Stimulated activated CD4-positive, alpha-beta T cell treated with anti-CD3 and anti-CD28 coated beads, Interleukin-2, amount 100 ng/mL, for 4 hours (primary cell): Measurements from ENCODE around the gene UMODL1.

Experiments used
- DNase-seq: peaks from one replicate; pipeline ENCODE4 v3.0.0-alpha.2; 2020; ENCODE audit warnings: low read depth

Gene UMODL1

DNA sequence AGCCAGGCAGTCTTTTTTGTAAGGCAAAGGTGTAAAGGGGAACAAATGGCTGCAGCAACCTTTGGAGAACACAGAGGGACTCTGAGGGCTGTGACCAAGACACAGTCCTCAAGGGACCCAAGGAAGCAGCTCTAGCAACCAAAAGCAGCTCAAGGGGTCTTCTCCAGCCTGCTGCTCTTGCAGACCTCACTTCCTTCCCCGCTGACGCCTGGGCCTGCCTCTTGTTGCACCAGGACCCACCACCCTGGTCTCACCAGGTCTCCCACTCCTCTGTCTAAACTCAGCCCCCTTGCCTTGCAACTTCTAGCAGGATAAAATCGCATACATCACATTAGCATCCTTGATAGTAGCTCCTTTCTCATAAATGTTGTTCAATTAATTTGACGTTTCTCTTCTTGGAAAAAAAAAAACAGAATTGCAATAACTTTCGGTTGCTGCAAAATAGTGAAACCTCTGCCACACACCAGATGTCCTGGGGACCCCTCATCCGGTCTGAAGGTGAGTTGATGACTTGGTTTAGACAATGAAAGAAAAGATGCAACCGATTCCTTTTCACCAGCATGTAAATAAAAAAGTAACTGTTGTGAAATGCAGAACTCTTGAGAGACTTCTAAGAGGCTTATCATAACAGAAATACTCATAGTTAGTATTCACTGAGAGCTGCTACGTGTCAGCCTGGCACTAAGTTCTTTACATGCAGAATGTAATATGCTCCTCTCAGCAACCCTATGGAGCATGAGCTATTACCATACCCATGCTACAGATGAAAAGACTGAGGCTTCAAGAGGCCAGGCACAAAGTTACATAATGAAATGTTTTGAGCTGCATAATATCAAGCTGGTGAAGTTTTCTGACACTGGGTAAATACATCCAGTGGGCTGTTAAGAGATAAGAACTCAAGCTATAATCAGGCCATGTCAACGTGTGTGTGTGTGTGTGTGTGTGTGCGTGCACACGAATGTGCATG lies 58.5 kb downstream of the UMODL1 start:
- DNase-seq = no peak

- DNase-seq = no peak
These were observed 59.3 kb downstream of the UMODL1 start for GRCh38 chr21:42130441-42130840.

DNA sequence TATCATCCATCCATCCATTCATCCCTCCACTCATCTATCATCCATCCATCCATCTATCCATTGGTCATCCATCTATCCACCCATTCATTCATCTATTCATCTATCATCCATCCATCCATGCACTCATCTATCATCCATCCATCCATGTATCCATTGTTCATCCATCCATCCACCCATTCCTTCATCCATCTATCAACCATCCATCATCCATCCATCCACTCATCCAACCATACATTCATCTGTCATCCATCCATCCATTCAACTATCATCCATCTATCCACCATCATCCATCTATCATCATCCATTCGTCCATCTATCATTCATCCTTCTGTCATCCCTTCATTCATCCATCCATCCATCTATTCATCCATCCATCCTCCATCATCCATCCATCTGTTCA lies 61.1 kb downstream of the UMODL1 start:
- DNase-seq = no peak

DNA sequence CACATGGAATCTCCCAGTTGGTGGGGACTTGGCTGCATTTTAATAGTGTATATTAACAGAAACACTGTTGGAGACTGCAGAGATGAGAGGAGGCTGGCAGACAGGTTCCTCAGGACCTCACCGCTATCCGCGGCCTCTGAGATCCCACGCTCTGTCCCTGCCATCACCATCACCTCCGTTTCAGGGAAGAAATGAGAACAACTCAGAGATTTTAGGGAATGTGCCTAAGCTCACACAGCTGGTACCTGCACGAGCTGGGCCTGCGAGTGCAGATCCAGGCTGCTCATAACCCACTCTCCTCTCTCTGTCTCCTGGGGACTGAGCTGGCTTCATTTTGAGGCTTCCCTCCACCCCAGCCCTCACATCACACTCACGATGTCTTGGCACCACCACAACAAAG lies 62.0 kb downstream of the UMODL1 start:
- no peak for DNase-seq

- DNase-seq = no peak
These were observed 64.4 kb downstream of the UMODL1 start for GRCh38 chr21:42135386-42136052.

DNA sequence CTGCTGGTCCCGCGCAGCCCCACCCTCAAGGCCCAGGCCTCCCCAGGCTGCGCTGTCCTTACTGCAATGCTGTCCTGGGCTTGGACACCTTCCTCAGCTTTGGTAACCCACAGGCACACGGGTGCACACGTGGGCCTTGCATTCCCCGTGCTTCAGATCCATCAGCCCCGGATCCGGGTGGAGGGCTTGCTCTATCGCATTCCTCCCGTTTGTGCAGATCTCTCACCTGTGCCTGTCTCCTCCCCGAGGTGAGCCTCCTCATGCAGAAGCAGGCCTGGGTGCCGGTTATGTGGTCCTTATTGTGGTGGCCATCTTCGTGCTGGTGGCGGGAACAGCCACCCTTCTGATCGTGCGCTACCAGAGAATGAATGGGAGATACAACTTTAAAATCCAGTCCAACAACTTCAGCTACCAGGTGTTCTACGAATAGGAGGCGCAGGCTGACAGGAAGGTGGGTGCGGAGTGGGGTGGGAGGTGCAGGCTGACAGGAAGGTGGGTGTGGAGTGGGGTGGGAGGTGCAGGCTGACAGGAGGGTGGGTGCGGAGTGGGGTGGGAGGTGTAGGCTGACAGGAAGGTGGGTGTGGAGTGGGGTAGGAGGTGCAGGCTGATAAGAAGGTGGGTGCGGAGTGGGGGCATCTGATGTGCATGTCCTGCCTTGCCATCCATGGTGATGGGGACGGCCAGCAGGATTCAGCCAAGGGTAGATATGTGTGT lies 66.2 kb downstream of the UMODL1 start:
- no peak for DNase-seq

GRCh38 chr21:42140196-42140934 lies 69.2 kb downstream of the UMODL1 start:
- DNase-seq = no peak

GRCh38 chr21:42141643-42142042 lies 70.5 kb downstream of the UMODL1 start:
- no peak for DNase-seq

- DNase-seq = no peak
These were observed 71.0 kb downstream of the UMODL1 start for GRCh38 chr21:42142141-42142540.

- no peak for DNase-seq
These were observed 71.5 kb downstream of the UMODL1 start for GRCh38 chr21:42142627-42143026.

GRCh38 chr21:42143111-42143510 lies 72.0 kb downstream of the UMODL1 start:
- DNase-seq = no peak

DNA sequence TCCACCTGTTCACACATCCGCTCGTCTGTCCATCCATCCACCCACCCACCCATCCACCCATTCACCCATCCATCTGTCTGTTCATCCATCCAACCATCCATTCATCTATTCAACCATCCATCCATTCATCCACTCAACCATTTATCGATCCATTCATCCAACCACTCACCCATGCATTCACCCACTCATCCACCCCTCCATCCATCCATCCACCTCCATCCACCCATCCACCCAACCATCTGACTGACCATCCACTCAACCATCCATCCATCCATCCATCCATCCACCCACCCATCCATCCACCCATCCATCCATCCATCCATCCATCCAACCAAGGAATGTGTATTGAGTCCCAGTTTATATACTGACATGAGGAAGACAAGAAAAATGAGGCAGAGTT lies 73.1 kb downstream of the UMODL1 start:
- DNase-seq = no peak

DNA sequence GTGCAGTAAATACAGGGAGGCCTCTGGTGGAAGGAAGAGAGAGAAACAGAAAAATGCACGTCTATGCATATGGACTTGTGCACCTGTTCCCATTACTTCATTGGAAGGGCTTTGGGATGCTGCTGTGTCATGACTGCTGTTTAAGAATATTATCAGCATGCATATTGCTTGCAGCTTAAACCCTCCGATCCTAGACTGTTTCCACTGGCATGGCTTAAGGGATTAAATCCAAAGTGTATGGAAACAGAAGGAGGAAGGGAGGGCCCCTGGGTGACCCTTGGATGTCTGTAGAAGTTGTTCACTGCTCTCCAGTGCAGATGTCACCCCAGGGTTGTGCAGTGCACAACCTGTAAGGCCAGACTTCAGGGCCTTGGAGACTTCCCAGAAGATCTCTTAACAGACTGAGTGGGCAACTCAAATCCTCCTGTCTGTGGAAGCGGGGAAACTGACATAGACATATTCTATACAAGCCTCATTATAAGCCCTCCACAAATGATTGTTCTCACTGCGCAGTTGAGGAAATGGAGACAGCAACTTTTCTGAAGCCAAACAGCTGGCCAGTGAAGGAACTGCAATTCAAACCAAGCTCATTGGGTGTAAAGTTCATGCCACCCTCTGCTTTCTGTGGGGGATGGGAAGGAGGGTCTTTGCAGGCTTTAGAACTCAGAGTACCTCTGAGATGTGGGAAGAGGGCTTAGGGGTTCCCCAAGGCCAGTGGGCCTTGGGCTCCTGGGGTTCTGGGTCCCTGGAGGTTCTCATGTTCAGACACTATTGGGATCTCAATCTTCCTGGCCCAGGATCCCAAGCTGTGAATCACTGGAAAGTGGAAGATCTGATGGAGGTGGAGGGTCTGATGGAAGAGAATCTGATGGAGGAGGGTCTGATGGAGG lies 73.8 kb downstream of the UMODL1 start:
- no peak for DNase-seq

- peak; percentile 37 for DNase-seq
These were observed 74.6 kb downstream of the UMODL1 start for GRCh38 chr21:42145569-42146272.

DNA sequence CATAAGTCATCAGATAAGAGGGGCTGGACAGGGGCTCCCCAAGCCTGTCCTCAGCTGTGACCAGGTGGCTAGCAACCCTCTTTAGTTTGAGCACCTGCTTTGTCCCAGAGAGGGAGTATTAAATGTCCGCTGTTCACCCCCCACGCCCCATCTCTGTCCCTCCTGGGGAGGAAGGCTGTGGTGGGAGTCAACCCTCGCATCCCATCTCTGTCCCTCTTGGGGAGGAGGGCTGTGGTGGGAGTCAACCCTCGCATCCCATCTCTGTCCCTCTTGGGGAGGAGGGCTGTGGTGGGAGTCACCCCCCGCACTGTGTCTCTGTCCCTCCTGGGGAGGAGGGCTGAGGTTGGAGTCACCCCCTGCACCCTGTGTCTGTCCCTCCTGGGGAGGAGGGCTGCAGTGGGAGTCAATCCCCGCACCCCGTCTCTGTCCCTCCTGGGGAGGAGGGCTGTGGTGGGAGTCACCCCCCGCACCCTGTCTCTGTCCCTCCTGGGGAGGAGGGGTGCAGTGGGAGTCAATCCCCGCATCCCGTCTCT lies 75.2 kb downstream of the UMODL1 start:
- DNase-seq = no peak

GRCh38 chr21:42146821-42147220 lies 75.7 kb downstream of the UMODL1 start:
- DNase-seq = no peak

DNA sequence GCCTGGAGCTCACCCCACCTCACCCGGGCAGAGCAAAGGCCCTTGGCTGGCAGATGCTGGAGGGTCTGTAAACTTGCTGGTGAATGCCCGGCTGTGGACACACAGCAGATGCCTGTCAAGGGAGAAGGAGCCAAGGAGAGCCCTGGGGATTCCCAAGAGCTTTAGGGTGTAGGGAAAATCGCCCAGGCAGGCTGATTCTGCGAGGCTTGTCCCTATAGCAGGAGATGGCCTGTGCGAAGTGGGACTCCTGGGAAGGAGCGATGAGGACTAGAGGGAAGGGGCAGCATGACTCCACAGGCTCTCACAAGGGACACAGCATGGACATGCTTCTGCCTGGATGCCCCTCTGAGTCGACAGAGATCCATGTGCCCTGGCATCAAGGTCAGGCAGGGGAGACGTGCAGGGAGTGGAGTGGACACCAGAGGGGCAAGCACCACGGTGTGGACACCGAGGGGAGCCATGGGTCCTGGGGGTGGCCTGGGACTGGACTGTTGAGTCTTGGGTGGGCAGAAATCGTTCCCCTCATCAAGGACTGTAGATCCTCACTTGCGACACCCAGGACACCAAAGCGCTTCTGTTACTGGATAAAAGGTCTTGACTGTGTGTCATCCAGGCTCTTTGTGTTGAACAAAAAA lies 76.4 kb downstream of the UMODL1 start:
- no peak for DNase-seq

- no peak for DNase-seq
These were observed 77.0 kb downstream of the UMODL1 start for GRCh38 chr21:42148097-42148496.

DNA sequence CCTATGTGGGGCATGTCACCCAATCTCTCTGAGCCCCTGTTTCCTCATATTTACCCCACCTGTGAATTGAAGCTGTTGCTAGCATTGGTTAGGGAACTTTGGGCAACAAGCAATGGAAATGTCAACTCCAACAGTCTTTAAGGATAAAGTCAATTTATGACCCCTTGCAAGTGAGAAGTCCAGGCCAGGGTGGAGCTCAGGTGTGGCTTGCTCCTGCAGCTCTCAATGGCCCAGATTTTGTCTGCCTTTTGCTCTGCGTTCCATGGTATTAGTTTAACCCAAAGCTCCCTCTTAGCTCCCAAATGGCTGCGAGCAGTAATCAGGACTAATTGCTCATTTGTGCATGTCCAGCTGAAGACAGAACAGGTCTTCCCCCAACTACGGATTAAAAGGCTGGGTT lies 77.5 kb downstream of the UMODL1 start:
- DNase-seq = no peak
